SK-N-MC (cell line): ENCODE results near the gene LUC7L3.
A peak's percentile ranks its signal among the peaks of the same experiment; 100 is the strongest.

Experiments used
- EZH2 ChIP-seq: fragments of 200-600 bp; sonication (generic); IDR thresholded peaks from one replicate; pipeline ENCODE4 v1.6.1; 2017; ENCODE audit warnings: antibody characterized with exemption
- POLR2AphosphoS5 ChIP-seq: IDR thresholded peaks from 2 replicates; pipeline ENCODE4 v1.6.1; 2012; ENCODE audit warnings: mild to moderate bottlenecking, low read depth, low read length, borderline replicate concordance

- TF ChIP-seq POLR2AphosphoS5 (peak; percentile 95), EZH2 (no peak)
These were observed at the start of gene LUC7L3 for GRCh38 chr17:50719144-50719923.
